PFSK-1 (cell line): Measurements from ENCODE around the gene OR52K1.

Source experiments
- POLR2AphosphoS5 ChIP-seq: IDR thresholded peaks from 2 replicates; pipeline ENCODE4 v1.6.1; 2012; ENCODE audit warnings: low read depth, mild to moderate bottlenecking, control low read depth, low read length, moderate library complexity
- TAF1 ChIP-seq: IDR thresholded peaks from 2 replicates; pipeline ENCODE4 v1.6.1; 2012; ENCODE audit warnings: low read length, control low read depth, borderline replicate concordance; ENCODE audit not compliant: insufficient read depth

GRCh38 chr11:4453118-4453517, 29.3 kb upstream of the OR52K1 start:
- TF ChIP-seq TAF1, result no peak
- TF ChIP-seq POLR2AphosphoS5, result no peak
